ENCODE results near the gene CYB561D1. TPM values are rescaled to one million over a fixed set of nuclear protein-coding genes. Genes with fewer than 3 reads are reported as not detected.

Gene CYB561D1
- total RNA-seq, 4 donors from 2014 or later, result 1.7 to 24.0 (median 20.9) TPM

DNA sequence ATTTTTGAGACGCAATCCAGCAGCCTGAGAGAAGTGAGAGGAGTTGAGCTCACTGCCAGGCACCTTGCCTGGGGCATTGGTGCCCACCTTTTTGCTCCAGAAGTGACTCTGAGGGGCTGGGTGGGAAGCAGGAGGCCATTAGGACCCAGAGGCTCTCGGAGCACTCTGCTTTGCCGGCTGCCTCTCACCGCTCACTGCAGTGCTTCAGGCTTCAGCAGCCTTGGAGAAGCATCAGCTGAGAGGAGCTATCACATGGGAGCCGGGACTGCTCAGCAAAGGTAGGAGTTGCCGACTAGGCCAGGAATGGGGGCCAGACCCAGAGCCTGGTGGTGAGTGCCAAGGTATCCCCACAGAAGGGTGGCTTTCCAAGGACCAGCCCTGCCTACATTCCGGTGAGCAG is 45.8 kb downstream of the CYB561D1 start, which contains the start of gene GPR61:
TSS of gene GPR61 (plus strand) at position 197 of the 400 bp plus-strand sequence. CDS start 3,151 bp downstream, outside the sequence.
- H3K27ac ChIP-seq, result no peak within 1 kb of the TSS
- H3K36me3 ChIP-seq, result no peaks in the 10 kb centered on the region
- H3K9me3 ChIP-seq, result no peaks in the 10 kb centered on the region
- no peaks in the 10 kb centered on the region for H3K4me1 ChIP-seq
- no peak within 1 kb of the TSS for H3K4me3 ChIP-seq
- no peak for DNase-seq
- TF ChIP-seq, protein P1, sequence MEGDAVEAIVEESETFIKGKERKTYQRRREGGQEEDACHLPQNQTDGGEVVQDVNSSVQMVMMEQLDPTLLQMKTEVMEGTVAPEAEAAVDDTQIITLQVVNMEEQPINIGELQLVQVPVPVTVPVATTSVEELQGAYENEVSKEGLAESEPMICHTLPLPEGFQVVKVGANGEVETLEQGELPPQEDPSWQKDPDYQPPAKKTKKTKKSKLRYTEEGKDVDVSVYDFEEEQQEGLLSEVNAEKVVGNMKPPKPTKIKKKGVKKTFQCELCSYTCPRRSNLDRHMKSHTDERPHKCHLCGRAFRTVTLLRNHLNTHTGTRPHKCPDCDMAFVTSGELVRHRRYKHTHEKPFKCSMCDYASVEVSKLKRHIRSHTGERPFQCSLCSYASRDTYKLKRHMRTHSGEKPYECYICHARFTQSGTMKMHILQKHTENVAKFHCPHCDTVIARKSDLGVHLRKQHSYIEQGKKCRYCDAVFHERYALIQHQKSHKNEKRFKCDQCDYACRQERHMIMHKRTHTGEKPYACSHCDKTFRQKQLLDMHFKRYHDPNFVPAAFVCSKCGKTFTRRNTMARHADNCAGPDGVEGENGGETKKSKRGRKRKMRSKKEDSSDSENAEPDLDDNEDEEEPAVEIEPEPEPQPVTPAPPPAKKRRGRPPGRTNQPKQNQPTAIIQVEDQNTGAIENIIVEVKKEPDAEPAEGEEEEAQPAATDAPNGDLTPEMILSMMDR (IDR thresholded peaks at IDR 0.05), result no peak
- TF ChIP-seq POLR2A (IDR thresholded peaks at IDR 0.05), result no peak
- no peaks in the 10 kb centered on the region for H3K27me3 ChIP-seq

DNA sequence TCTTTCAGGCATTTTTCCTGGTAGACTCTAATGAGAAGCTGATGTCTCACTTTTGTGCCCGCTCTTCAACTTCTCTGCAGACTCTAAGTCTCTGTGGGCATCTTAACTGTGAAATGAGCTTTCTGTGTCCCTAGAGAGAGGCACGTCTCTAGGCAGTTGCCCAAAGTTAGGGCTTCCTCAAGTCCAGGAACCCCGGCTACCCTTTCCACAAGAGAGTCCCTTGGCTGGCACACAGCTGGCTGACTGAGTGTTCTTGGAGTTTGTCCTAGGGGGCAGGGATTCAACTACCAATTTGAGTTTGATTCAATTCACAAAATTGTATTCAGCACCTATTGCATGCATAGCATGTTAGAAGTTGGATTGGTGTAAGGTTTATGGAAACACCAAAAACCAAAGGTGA is 47.2 kb downstream of the CYB561D1 start:
- H3K27ac ChIP-seq, result no peak overlapping the region
- no peaks in the 10 kb centered on the region for H3K27me3 ChIP-seq
- peaks cover 0 to 5% (median 0%) of the 10 kb centered on the region in 4 donors for H3K4me1 ChIP-seq
- H3K9me3 ChIP-seq, result no peaks in the 10 kb centered on the region
- no peak overlapping the region for H3K4me3 ChIP-seq
- TF ChIP-seq, protein P1 (IDR thresholded peaks at IDR 0.05), result no peak
- no peak for TF ChIP-seq POLR2A (IDR thresholded peaks at IDR 0.05)
- no peak for DNase-seq
- H3K36me3 ChIP-seq, result no peaks in the 10 kb centered on the region

DNA sequence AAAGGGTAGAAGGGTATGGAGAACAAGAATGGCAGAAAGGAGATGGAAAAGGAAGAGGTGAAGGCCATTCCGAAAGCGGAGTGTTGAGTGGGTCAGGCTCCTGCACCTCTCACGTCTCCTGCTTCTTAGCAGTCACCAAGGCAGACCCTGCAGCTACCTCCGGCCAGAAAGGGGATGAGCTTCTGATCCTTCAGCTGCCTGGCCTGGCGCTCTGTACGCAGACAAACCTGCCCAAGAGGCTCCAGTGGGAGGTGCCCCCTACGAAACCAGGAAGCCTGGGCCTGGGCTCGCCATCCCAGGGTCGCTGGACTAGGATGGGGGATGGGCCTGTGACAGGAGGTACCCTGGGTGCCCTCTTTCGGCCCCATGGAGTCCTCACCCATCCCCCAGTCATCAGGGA is 48.8 kb downstream of the CYB561D1 start:
- Histone ChIP-seq H3K9me3 (no peaks in the 10 kb centered on the region), H3K27me3 (no peaks in the 10 kb centered on the region), H3K36me3 (no peaks in the 10 kb centered on the region), H3K27ac (no peak overlapping the region), H3K4me1 (peaks cover 0 to 16% (median 4%) of the 10 kb centered on the region in 4 donors), H3K4me3 (no peak overlapping the region)
- no peak for TF ChIP-seq POLR2A (IDR thresholded peaks at IDR 0.05)
- TF ChIP-seq, protein P1 (IDR thresholded peaks at IDR 0.05), result no peak
- DNase-seq, result no peak

DNA sequence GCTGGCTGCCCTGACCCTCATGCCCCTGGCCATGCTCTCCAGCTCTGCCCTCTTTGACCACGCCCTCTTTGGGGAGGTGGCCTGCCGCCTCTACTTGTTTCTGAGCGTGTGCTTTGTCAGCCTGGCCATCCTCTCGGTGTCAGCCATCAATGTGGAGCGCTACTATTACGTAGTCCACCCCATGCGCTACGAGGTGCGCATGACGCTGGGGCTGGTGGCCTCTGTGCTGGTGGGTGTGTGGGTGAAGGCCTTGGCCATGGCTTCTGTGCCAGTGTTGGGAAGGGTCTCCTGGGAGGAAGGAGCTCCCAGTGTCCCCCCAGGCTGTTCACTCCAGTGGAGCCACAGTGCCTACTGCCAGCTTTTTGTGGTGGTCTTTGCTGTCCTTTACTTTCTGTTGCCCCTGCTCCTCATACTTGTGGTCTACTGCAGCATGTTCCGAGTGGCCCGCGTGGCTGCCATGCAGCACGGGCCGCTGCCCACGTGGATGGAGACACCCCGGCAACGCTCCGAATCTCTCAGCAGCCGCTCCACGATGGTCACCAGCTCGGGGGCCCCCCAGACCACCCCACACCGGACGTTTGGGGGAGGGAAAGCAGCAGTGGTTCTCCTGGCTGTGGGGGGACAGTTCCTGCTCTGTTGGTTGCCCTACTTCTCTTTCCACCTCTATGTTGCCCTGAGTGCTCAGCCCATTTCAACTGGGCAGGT is 49.5 kb downstream of the CYB561D1 start:
- Histone ChIP-seq H3K27ac (no peak overlapping the region), H3K27me3 (no peaks in the 10 kb centered on the region), H3K4me3 (no peak overlapping the region), H3K9me3 (no peaks in the 10 kb centered on the region), H3K36me3 (no peaks in the 10 kb centered on the region), H3K4me1 (peaks cover 0 to 16% (median 4%) of the 10 kb centered on the region in 4 donors)
- DNase-seq, result no peak
- TF ChIP-seq, protein P1 (IDR thresholded peaks at IDR 0.05), result no peak
- TF ChIP-seq POLR2A (IDR thresholded peaks at IDR 0.05), result no peak

DNA sequence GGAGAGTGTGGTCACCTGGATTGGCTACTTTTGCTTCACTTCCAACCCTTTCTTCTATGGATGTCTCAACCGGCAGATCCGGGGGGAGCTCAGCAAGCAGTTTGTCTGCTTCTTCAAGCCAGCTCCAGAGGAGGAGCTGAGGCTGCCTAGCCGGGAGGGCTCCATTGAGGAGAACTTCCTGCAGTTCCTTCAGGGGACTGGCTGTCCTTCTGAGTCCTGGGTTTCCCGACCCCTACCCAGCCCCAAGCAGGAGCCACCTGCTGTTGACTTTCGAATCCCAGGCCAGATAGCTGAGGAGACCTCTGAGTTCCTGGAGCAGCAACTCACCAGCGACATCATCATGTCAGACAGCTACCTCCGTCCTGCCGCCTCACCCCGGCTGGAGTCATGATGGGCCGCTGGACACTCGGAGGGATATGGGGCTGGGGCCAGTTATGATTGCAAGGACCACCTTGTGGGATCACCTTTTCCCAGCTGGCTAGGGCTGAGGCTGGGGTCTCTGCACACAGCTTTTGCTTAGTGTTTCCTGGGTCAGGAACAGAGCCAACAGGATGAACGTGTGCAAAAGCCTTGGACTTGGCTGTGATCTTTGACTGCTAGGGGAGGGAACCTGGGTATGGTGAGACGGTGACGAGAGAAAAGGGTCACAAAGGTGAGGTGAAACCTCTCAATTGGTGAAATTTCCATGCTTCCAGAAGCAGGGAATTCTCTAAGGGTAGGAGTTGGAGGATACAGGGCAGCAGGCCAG is 50.3 kb downstream of the CYB561D1 start:
- H3K27ac ChIP-seq, result no peak overlapping the region
- no peaks in the 10 kb centered on the region for H3K36me3 ChIP-seq
- no peaks in the 10 kb centered on the region for H3K27me3 ChIP-seq
- no peak for DNase-seq
- no peaks in the 10 kb centered on the region for H3K9me3 ChIP-seq
- H3K4me1 ChIP-seq, result peaks cover 0 to 16% (median 4%) of the 10 kb centered on the region in 4 donors
- TF ChIP-seq, protein P1 (IDR thresholded peaks at IDR 0.05), result no peak
- no peak for TF ChIP-seq POLR2A (IDR thresholded peaks at IDR 0.05)
- no peak overlapping the region for H3K4me3 ChIP-seq
